NCI-H1417 (cell line): Measurements from ENCODE around the gene TK2.
A peak's percentile ranks its signal among the peaks of the same experiment; 100 is the strongest.
"Not testable (repeated sequence)": the region's sequence is repeated elsewhere in the genome, so short reads cannot be mapped to it uniquely, and the experiment has no call there.

ENCODE experiments used
- DNase-seq, 3 experiments: peaks; one replicate each; lab custom pipeline; 2025; lab: John Stamatoyannopoulos, UW

Gene TK2

GRCh38 chr16:66503030-66503429, 46.9 kb downstream of the TK2 start:
- no peak for DNase-seq

GRCh38 chr16:66502020-66502913, 47.7 kb downstream of the TK2 start:
- no peak for DNase-seq

- DNase-seq, result not testable (repeated sequence)
Observed at GRCh38 chr16:66501563-66501962, 48.4 kb downstream of the TK2 start.

- DNase-seq, result not testable (repeated sequence)
Observed at GRCh38 chr16:66497921-66498320, 52.0 kb downstream of the TK2 start.

- not testable (repeated sequence) for DNase-seq
Observed at GRCh38 chr16:66496226-66496625, 53.7 kb downstream of the TK2 start.

GRCh38 chr16:66495440-66495839, 54.5 kb downstream of the TK2 start:
- DNase-seq, result no peak

- no peak for DNase-seq
Observed at GRCh38 chr16:66494916-66495315, 55.0 kb downstream of the TK2 start.

GRCh38 chr16:66493490-66494401, 56.2 kb downstream of the TK2 start:
- no peak for DNase-seq

GRCh38 chr16:66491716-66492064, 58.2 kb downstream of the TK2 start:
- peak in 1 of 3 experiments; percentile 19 for DNase-seq

GRCh38 chr16:66490774-66491715, 58.9 kb downstream of the TK2 start:
- no peak for DNase-seq

- no peak for DNase-seq
Observed at GRCh38 chr16:66489818-66490217, 60.1 kb downstream of the TK2 start.

- no peak for DNase-seq
Observed at GRCh38 chr16:66489385-66489784, 60.5 kb downstream of the TK2 start.

- DNase-seq, result no peak
Observed at GRCh38 chr16:66488505-66488904, 61.4 kb downstream of the TK2 start.

- no peak for DNase-seq
Observed at GRCh38 chr16:66487580-66488275, 62.2 kb downstream of the TK2 start.

- peak in 1 of 3 experiments; percentile 6 for DNase-seq
Observed at GRCh38 chr16:66486773-66487579, 62.9 kb downstream of the TK2 start.

- DNase-seq, result no peak
Observed at GRCh38 chr16:66486199-66486772, 63.6 kb downstream of the TK2 start.

GRCh38 chr16:66485376-66485775, 64.5 kb downstream of the TK2 start:
- DNase-seq, result no peak

GRCh38 chr16:66484453-66485213, 65.3 kb downstream of the TK2 start:
- no peak for DNase-seq
